Measurements from ENCODE around the gene PRKAR2B.

Gene PRKAR2B

DNA sequence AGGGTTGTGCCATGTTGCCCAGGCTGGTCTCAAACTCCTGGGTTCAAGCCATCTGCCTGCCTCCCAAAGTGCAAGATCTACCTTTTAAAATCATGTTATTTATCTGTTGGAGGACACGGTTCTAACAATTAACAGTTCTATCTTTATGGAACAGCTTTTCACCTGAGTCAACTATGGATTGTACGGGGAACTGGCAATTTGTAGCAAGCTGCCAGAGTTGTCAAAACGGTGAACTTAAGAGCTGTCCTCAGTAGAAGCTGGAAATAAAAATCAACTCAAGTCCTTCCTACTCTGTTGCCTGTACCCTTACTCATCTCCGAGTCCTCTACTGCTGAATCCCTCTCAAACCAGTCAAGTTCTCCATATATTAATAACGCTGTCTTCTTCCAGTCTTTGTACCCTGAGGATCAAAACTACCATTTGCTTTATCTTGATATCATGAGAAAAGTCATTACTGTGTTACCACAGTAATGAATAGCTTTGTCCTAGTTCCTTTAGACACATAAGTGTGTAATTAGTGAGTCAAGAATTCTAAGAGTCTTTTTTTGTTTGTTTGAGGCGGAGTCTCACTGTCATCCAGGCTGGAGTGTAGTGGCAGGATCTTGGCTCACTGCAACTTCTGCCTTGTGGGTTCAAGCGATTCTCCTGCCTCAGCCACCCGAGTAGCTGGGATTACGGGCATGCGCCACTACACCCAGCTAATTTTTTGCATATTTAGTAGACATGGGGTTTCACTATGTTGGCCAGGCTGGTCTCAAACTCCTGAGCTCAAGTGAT lies 152.5 kb downstream of the PRKAR2B start:
- DNase-seq = no peak

DNA sequence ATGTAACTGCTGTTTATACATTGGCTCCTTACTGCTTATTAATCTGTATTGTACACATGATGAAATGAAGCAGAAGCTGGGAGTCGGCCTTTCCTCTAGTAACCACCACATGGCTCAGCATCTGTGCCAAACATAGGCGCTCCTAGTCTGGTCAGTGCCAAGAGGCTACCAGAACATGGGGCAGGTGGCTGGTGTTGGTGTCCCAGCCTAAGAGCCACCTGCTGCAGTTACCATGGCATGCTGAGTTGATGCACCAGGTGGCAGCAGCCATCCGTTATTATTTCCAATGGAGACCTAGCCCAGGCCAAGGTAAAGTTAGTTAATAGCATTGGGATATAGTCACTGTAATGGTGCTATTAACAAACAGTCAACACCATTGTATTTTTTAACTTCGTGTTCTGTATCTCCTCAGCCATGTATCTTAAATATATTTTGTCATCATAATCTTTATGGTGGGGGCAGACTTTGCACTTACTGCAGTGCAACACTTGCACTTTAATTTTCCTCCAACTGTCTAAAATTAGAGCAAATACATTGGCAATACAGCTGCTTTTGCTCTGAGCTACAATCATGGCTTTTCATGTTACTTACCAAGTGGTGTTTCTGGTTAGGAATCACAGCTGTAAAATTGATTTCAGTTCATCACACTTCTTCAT lies 157.4 kb downstream of the PRKAR2B start:
- DNase-seq = peak; percentile 65

DNA sequence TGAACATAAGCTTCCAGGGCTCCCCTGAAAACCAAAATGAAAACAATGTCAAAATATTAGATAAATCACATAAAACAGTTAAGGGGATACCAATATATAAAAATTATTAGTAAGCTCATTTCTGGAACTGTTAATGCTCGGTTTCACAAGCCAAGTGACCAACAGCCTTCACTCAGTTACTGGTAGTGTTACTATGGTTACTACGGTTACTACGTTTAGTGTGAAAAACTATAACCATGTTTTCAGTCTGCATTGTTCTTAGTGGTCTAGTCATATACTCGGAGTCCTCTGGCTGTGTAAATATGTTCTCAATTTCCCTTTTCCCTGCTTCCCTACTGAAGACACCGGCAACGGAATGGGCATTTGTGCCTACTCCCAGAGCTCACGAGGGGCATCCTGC lies 159.1 kb downstream of the PRKAR2B start:
- DNase-seq = no peak

DNA sequence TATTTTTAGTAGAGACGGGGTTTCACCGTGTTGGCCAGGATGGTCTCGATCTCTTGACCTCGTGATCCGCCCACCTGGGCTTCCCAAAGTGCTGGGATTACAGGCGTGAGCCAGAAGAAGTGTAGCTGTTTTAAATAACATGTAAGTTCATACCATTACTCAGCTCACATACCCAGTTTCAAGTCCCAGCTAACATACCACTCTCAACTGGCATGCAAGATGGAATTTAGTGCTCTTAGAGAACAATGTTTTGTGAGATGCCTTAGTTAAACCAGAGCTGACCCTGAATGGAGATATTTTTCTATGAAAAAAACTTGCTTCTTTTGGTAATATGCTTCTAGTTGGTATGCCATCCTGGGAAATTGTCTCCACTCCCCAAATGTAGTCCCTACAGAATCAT lies 161.6 kb downstream of the PRKAR2B start:
- no peak for DNase-seq

DNA sequence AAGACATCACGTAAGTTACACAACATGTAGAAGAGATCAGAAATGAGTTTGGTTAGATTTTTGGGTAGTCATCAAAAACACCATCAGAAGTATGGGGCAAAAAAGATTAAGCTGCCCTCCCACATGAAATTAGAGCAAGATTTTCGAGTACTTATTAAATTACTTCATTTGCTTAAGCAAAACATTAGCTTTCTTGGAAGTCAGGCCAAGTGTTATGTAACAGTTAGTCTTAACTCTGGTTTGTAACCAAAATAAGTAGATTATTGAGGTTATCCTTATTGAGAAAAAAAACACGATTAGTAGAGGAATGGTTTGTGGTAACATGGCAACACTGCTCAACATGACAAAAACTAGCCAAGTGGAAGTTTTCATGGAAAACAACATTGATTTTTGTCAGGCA lies 162.2 kb downstream of the PRKAR2B start:
- no peak for DNase-seq

DNA sequence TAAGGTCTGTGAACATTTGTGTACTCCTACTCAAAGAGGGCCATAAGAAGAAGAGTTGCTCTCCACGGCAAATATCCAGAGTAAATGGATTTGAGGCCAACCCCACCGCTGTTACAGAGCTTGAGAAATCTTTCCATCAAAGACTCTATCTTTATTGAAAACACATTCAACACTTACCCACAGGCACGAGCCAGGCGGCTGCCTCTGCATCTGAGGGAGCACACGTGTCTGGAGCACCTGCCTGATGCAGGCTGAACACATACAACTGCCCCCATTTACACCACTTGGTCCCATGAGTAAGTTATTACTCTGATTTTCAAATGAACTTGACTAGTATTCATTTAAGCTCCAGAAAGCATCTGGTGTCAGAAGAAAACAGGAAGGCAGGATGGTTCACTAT lies 163.0 kb downstream of the PRKAR2B start:
- no peak for DNase-seq

DNA sequence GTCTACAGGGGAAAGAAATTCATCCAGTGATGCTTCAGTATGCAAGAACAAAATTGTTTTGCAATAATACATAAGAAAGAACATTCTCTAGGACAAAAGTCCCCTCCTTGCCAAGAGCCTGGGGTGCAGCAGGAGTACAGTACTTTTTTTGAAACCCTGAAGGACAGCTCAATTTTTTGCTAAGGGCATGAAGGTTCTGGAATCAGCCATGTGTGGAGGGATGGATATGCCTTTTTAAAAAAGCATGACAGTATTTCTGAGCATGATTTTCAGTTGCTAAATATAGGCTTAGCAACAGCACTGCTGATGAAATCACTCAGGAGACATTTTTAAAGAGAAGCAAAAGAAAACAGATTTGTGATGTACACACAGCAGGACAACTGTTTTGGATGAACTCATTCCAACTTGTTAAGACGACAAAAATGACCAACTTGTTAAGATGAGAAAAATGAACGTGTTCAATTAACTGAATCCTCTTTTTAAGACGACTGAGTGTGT lies 163.6 kb downstream of the PRKAR2B start:
- DNase-seq = no peak

DNA sequence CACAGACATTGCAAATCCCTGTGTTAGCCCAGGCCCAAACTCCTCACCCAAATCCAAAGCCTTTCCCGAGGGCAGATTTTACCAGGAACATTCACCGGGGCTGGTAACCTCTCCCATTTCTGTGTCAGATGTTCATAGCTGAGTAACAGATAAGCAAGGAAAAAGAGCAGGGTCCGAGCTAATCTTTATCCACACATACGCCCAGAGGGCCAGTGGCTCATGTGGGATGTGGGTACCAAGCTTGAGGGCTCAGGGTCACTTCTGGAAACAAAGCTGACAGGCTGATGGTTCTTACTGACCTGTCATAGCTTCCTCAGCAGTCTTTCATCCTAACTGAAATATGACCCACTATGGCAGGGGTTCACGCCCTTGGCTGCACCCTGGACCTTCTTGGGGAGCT lies 164.1 kb downstream of the PRKAR2B start:
- DNase-seq = no peak

DNA sequence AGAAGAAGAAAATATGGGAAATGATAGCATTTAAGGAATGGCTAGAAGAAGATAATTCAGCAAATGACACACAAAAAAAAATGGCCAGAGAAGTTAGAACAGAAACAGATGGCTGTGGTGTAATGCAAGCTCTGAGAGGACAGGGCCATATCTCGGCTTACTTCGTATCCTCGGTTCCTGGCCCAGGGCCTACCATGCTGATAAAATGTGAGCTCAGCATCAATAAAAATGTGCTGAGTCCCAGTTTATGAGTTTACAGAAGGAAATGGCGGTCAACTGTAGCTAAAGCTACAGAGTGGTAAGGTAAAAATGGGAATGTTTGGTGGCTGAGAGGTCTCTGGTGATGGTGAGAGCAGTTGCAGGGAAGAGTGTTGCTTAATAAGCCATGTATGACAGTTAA lies 165.1 kb downstream of the PRKAR2B start:
- no peak for DNase-seq

DNA sequence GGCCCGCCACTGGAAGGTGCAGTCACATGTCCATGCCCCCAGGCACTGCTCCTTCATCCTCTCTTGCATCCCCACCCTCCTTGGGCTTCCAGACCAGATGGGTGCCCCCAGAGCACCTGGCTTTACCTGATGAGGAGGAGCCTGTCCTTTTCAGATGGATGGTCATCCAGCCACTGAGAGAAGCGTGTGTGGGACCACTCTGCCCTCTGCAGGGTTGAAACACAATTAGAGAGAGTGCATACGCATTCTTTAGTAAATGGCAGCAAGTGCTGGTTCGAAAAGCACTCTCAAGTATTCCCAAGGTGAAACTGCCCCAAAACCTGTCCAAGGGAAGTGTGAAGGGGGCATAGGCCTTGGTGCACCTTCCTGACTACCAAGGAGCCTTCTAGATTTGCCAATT lies 165.9 kb downstream of the PRKAR2B start:
- no peak for DNase-seq
